HG03354 (cell line): ENCODE results near the gene TBC1D22A.

Source experiments
- ATAC-seq: cut with Tn5 transposase; IDR thresholded peaks from one replicate; pipeline ENCODE4 v1.9.1; 2021; ENCODE audit warnings: mild to moderate bottlenecking; ENCODE audit not compliant: unreplicated experiment, poor library complexity, severe bottlenecking

The TBC1D22A gene

GRCh38 chr22:46737105-46737975 lies 25.1 kb upstream of the TBC1D22A start:
- peak; percentile 27 for ATAC-seq

GRCh38 chr22:46737976-46738646 lies 24.3 kb upstream of the TBC1D22A start, which contains the start of gene CERK:
CERK (minus strand) TSS chr22:46738252; CDS start chr22:46738148, 104 bp downstream.
- ATAC-seq = peak; percentile 45

- peak; percentile 10 for ATAC-seq
These were observed 23.8 kb upstream of the TBC1D22A start for GRCh38 chr22:46738647-46739093.

- peak; percentile 28 for ATAC-seq
These were observed 23.2 kb upstream of the TBC1D22A start for GRCh38 chr22:46739094-46739870.

GRCh38 chr22:46740910-46741780 lies 21.3 kb upstream of the TBC1D22A start:
- no peak for ATAC-seq

- no peak for ATAC-seq
These were observed 20.4 kb upstream of the TBC1D22A start for GRCh38 chr22:46741974-46742519.

- no peak for ATAC-seq
These were observed 19.8 kb upstream of the TBC1D22A start for GRCh38 chr22:46742576-46743221.

- no peak for ATAC-seq
These were observed 17.9 kb upstream of the TBC1D22A start for GRCh38 chr22:46744581-46744980.

GRCh38 chr22:46746192-46746591 lies 16.3 kb upstream of the TBC1D22A start:
- ATAC-seq = no peak

- ATAC-seq = no peak
These were observed 15.8 kb upstream of the TBC1D22A start for GRCh38 chr22:46746620-46747019.

- ATAC-seq = no peak
These were observed 14.8 kb upstream of the TBC1D22A start for GRCh38 chr22:46747646-46748045.

GRCh38 chr22:46748206-46748907 lies 14.1 kb upstream of the TBC1D22A start:
- ATAC-seq = no peak

GRCh38 chr22:46748908-46749675 lies 13.4 kb upstream of the TBC1D22A start:
- no peak for ATAC-seq

GRCh38 chr22:46749682-46750529 lies 12.5 kb upstream of the TBC1D22A start:
- no peak for ATAC-seq

- no peak for ATAC-seq
These were observed 12.0 kb upstream of the TBC1D22A start for GRCh38 chr22:46750530-46750800.

- ATAC-seq = no peak
These were observed 11.5 kb upstream of the TBC1D22A start for GRCh38 chr22:46750863-46751443.
